Inferior parietal cortex (tissue), 1 donor: ENCODE data around the gene USP37.
"Not testable (repeated sequence)": the region's sequence is repeated elsewhere in the genome, so short reads cannot be mapped to it uniquely, and the experiment has no call there.

ENCODE experiments used
- DNase-seq: peaks from one replicate; pipeline ENCODE4 v3.0.0-alpha.2; 2016; ENCODE audit errors: extremely low spot score

Gene USP37

DNA sequence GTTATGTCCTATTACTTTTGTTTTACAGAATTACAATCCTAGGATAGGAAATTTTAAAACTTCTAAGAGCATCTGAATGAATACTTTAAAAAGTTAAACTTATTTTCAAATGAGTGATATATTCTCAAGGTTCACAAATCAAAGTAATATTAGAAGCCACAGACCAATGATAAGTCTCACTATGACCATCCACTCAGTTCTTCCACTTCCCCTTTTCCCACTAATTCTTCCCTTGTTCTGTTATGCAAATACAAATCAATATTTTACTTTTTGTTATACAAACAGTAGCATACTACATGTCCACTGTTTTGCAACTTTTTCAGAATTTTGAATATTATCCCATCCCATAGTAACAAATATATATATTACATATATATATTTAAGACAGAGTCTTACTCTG is 20.2 kb downstream of the USP37 start:
- no peak for DNase-seq

- DNase-seq, result no peak
These were observed 20.6 kb downstream of the USP37 start for GRCh38 chr2:218547511-218547910.

- no peak for DNase-seq
These were observed 22.1 kb downstream of the USP37 start for GRCh38 chr2:218546012-218546411.

DNA sequence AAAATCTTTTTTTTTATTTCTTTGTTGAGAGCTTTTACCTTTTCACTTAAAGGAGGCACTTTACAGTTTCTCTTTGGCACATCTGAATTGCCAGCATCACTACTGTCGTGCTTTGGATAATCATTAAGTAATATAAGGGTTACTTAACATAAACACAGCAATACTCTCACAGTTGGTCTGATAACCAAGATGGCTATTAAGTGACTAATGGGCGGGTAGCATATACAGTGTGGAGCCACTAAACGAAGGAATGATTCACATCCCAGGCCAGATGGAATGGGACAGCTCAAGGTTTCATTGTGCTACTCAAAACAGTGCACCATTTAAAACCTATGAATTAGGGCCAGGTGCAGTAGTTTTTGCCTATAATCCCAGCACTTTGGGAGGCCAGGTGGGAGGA is 28.1 kb downstream of the USP37 start:
- DNase-seq, result no peak

DNA sequence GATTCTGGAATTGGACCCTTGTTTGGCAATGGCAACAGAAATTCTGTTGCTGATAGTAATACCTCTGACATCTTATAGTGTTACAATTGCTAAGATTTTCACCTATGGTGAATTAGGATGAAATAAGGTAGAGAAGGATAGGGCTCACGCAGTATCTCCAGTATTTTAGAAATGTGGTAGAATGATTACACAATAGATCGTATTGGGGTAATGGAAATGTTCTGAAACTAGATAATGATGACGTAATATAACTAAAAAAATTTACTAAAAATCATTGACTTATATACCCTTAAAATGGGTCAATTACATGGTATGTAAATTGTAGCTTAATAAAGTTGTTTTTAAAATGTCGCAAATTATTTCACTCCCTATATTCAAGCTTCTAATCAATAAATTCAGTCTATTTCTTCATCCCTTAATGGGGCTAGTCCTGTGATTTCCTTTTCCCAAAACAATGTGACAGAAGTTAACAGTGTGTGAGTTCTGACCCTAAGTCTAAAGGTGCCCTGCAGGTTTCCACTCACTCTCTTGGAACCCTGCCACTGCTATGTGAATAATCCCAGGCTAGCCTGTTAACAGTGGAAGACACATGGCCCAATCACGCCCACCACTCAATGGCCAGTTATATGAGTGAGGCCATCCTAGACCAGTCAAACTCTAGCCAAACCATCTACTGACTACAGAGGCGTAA is 31.2 kb downstream of the USP37 start:
- no peak for DNase-seq

GRCh38 chr2:218529990-218530389 is 38.2 kb downstream of the USP37 start:
- no peak for DNase-seq

DNA sequence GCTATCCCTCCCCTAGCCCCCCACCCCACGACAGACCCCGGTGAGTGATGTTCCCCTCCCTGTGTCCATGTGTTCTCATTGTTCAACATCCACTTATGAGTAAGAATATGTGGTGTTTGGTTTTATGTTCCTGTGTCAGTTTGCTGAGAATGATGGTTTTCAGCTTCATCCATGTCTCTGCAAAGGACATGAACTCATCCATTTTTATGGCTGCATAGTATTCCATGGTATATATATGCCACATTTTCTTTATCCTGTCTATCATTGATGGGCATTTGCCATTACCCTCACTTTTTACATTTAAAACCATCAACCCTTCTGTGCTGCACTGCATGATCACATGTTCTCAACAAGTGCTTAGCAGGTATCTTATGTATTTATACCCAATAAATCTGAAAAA is 39.7 kb downstream of the USP37 start:
- not testable (repeated sequence) for DNase-seq

- DNase-seq, result no peak
These were observed 44.5 kb downstream of the USP37 start for GRCh38 chr2:218523651-218524050.

GRCh38 chr2:218518876-218519275 is 49.3 kb downstream of the USP37 start:
- DNase-seq, result no peak

DNA sequence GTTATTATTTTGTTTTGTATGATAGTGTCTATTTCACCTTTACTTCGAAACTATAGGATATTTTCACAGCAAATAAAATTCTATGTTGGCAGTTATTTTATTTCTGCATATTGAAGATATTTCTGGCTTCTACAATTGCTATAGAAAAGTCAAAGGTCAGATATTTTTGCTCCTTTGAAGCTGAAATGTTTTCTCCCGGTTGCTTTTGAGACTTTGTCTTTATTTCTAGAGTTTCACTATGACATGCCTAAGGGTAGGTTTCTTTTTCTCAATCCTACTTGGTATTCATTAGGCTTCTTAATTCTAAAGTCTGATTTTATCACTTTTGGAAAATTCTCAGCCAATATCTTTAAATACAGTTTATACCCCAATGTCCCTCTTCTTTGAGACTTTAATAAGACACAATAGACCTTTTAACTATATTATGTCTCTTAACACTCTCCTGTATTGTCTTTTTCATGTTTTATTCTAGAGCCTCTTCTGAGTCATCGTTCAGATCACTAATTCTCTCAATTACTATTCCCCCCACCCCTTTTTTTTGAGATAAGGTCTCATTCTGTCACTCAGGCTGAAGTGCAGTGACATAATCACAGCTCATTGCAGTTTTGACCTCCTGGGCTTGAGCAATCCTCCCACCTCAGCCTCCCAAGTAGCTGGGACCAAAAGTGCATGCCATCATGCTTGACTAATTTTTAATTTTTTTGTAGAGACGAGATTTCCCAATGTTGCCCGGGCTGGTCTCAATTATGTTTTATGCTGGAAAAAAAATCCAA is 50.5 kb downstream of the USP37 start:
- no peak for DNase-seq

DNA sequence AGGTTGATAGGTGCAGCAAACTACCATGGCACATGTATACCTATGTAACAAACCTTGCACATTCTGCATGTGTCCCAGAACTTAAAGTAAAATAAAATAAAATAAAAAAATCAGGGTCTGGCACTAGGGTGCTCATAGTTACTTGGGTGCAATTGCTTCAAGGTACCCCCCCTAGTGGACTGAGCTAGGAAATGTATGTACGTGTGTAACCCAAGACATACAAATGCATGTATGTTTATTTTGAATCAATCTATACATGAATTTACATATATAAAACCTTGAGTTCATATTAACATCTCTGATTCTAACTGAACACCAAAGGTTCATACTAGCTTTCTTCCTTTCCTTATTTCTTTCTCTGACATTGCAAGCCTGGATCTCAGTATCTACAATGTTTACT is 51.5 kb downstream of the USP37 start:
- DNase-seq, result no peak

GRCh38 chr2:218513676-218514075 is 54.5 kb downstream of the USP37 start:
- DNase-seq, result no peak

DNA sequence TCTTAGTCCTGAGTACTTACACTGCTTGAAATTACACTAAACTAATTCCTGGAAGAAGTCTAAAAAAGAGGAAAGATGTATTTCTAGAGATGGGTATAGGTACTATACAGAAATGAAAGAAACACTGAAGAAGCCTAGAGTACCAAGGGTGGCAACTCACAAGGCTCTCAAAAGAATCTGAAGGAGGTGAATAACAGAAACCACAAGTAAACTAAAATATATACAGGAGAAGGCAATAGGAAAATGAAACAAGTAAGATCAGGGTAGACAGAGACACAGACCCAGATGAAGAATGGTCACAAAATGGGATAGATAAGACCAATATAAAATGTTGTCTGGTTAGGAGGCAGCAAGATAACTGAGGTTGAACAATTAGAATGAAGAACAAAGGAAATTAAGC is 59.9 kb downstream of the USP37 start:
- DNase-seq, result no peak

DNA sequence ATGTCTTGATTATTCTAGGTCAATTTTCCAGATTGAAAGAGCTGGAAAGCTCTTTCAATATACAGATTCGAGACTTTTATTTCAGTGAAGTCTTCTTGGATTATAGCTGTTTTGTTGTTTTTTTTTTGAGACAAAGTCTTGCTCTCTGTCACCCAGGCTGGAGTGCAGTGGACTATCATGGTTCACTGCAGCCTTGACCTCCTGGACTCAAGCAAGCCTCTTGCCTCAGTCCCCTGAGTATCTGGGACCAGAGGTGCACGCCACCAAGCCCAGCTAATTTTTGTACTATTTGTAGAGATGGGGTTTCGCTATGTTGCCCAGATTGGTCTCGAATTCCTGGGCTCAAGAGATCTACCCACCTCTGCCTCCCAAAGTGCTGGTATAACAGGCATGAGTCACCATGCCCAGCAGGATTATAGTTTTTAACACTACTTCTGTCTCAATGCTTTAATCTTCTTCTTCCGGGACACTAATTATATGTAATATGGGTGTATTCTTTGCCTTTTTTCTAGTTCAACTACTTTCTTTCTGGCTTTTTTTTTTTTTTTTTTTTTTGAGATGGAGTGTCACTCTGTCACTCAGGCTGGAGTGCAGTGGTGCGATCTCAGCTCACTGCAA is 62.3 kb downstream of the USP37 start:
- DNase-seq, result no peak

DNA sequence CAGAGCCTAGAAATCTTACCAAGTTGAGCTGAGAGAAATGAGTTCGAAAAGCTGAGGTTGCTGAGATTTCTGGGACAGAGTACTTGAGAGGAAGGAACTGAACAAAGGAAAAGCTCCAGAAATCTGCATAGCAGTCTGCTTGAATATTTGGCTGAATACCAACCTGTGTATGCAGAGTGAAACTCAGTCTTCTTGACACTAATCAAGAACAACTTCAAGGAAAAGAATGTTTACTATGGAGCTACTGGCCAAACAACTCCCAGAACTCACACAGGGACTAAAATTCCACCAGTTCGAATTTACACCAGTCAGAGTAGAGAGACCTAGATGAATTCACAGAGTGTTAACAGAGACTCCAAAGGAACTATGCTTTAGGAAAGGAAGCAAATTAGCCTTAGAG is 66.5 kb downstream of the USP37 start:
- DNase-seq, result no peak

DNA sequence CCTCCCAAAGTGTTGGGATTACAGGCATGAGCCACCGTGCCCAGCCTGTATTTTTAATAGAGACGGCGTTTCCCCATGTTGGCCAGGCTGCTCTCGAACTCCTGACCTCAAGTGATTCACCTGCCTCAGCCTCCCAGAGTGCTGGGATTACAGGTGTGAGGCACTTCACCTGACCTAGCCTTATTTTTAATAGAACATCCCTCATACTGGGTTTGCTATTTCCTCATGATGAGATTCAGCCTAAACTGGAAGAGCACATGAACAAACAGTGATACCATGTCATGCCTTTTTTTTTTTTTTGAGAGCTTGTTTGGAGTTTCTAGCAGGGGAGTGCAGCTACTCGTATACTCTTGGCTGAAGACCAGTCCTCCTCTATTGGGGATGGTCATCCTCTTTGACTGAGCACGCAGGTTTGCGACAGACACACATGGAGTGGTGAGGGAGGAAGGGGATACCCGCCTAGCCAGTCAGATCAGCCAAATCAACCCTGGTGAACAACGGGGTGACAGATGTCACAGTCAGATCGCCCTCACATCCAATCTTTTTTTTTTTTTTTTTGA is 67.6 kb downstream of the USP37 start:
- DNase-seq, result no peak

- no peak for DNase-seq
These were observed 82.0 kb downstream of the USP37 start for GRCh38 chr2:218485986-218486667.

DNA sequence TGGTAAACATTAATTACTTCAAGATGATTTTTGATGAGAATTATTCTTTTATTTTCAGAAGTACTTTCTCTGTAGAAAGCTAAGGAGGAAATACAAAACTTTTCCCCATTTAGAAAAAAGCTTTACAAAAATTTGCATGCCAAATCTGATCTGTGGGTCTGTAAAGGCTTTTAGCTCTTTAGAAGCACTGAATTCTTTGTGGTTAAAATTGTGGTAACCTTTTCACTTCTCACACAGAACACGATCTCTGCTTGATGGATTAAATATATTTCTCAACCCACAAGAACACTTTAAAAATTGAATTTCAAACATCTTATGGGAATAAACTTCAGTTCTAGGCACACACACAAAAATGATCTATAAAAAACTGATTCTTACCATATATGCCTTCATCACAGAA is 85.5 kb downstream of the USP37 start:
- no peak for DNase-seq

- DNase-seq, result no peak
These were observed 88.6 kb downstream of the USP37 start for GRCh38 chr2:218479595-218479994.

DNA sequence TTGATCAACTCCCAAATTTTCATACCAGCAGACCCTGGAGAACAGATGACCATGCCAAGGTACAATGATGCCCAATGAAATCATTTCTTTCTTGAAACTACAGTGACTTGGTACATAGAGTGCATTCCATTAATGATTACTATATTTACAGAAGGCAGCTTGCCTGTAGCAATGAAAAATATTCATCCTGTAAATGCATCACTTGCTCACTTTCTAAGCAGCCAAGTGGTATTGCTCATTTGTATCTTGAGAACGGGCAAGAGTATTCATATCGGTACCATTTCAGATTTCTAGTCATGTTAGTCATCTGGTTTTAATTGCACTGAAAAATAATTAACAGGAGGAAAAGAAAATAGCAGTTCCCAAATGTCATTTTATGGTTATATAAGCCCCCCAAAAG is 89.6 kb downstream of the USP37 start:
- no peak for DNase-seq

GRCh38 chr2:218477247-218477646 is 90.9 kb downstream of the USP37 start:
- DNase-seq, result no peak

- no peak for DNase-seq
These were observed 91.5 kb downstream of the USP37 start for GRCh38 chr2:218476676-218477075.
